RWPE2 (cell line): ENCODE data around the gene ADPRS.

Experiments used
- ATAC-seq: fragments of 200-7000 bp; cut with Tn5 transposase; 3 replicates; pipeline ENCODE4 v1.9.1; 2021; ENCODE audit warnings: low read depth
- DNase-seq: peaks from one replicate; pipeline ENCODE4 v3.0.0-alpha.2; 2020; ENCODE audit warnings: low spot score
- H3K27ac ChIP-seq: fragments of 450-650 bp; 2 replicates; pipeline ENCODE4 v1.5.1; 2017; ENCODE audit warnings: mild to moderate bottlenecking; ENCODE audit not compliant: poor library complexity, severe bottlenecking
- H3K27me3 ChIP-seq: fragments of 250-450 bp; sonication (Bioruptor Pico); 2 replicates; pipeline ENCODE4 v1.5.1; 2021; ENCODE audit warnings: mild to moderate bottlenecking, moderate library complexity; ENCODE audit not compliant: insufficient read depth, poor library complexity, severe bottlenecking
- H3K36me3 ChIP-seq: fragments of 250-450 bp; sonication (Bioruptor Pico); 2 replicates; pipeline ENCODE4 v1.5.1; 2020; ENCODE audit warnings: low read depth, mild to moderate bottlenecking, moderate library complexity
- H3K4me1 ChIP-seq: fragments of 250-450 bp; sonication (Bioruptor Pico); 2 replicates; pipeline ENCODE4 v1.5.1; 2021; ENCODE audit warnings: mild to moderate bottlenecking, moderate library complexity; ENCODE audit not compliant: insufficient read depth, poor library complexity, severe bottlenecking
- H3K4me3 ChIP-seq: fragments of 250-450 bp; sonication (Bioruptor Pico); 2 replicates; pipeline ENCODE4 v1.5.1; 2021; ENCODE audit warnings: mild to moderate bottlenecking, moderate library complexity; ENCODE audit not compliant: severe bottlenecking
- H3K9me3 ChIP-seq: fragments of 250-450 bp; sonication (Bioruptor Pico); 2 replicates; pipeline ENCODE4 v1.5.1; 2021; ENCODE audit warnings: mild to moderate bottlenecking, moderate library complexity; ENCODE audit not compliant: severe bottlenecking
- CTCF ChIP-seq: fragments of 450-650 bp; IDR thresholded peaks from one replicate; pipeline ENCODE4 v1.5.1; 2017; ENCODE audit warnings: mild to moderate bottlenecking, moderate library complexity; ENCODE audit not compliant: poor library complexity, severe bottlenecking

ADPRS gene

GRCh38 chr1:36135330-36135667, 46.6 kb downstream of the ADPRS start:
- H3K4me1 ChIP-seq, result peaks cover 34% of the 10 kb centered on the region
- H3K9me3 ChIP-seq, result no peaks in the 10 kb centered on the region
- peak overlapping the region; percentile 76 for H3K27ac ChIP-seq
- ATAC-seq (no peak), DNase-seq (no peak)
- H3K4me3 ChIP-seq, result no peak overlapping the region
- peaks cover 27% of the 10 kb centered on the region for H3K36me3 ChIP-seq
- TF ChIP-seq CTCF, result no peak
- H3K27me3 ChIP-seq, result no peaks in the 10 kb centered on the region

- H3K27ac ChIP-seq, result peak overlapping the region; percentile 76
- no peaks in the 10 kb centered on the region for H3K27me3 ChIP-seq
- peaks cover 32% of the 10 kb centered on the region for H3K36me3 ChIP-seq
- H3K4me3 ChIP-seq, result no peak overlapping the region
- no peaks in the 10 kb centered on the region for H3K9me3 ChIP-seq
- DNase-seq, result no peak
- no peak for TF ChIP-seq CTCF
- no peak for ATAC-seq
- peaks cover 36% of the 10 kb centered on the region for H3K4me1 ChIP-seq
Measured at GRCh38 chr1:36135796-36136195, 47.1 kb downstream of the ADPRS start.

GRCh38 chr1:36136535-36136934, 47.8 kb downstream of the ADPRS start:
- DNase-seq (no peak), ATAC-seq (peak; percentile 50)
- H3K36me3 ChIP-seq, result peaks cover 37% of the 10 kb centered on the region
- no peak overlapping the region for H3K4me3 ChIP-seq
- H3K27me3 ChIP-seq, result no peaks in the 10 kb centered on the region
- H3K4me1 ChIP-seq, result peaks cover 40% of the 10 kb centered on the region
- no peak for TF ChIP-seq CTCF
- H3K27ac ChIP-seq, result peak overlapping the region; percentile 76
- no peaks in the 10 kb centered on the region for H3K9me3 ChIP-seq

GRCh38 chr1:36137226-36137625, 48.5 kb downstream of the ADPRS start:
- no peak for ATAC-seq
- peak overlapping the region; percentile 76 for H3K27ac ChIP-seq
- DNase-seq, result no peak
- no peak for TF ChIP-seq CTCF
- H3K27me3 ChIP-seq, result no peaks in the 10 kb centered on the region
- peaks cover 38% of the 10 kb centered on the region for H3K36me3 ChIP-seq
- no peaks in the 10 kb centered on the region for H3K9me3 ChIP-seq
- no peak overlapping the region for H3K4me3 ChIP-seq
- H3K4me1 ChIP-seq, result peaks cover 40% of the 10 kb centered on the region

- peaks cover 43% of the 10 kb centered on the region for H3K36me3 ChIP-seq
- DNase-seq (no peak), ATAC-seq (no peak)
- peak overlapping the region; percentile 76 for H3K27ac ChIP-seq
- H3K27me3 ChIP-seq, result no peaks in the 10 kb centered on the region
- H3K9me3 ChIP-seq, result no peaks in the 10 kb centered on the region
- TF ChIP-seq CTCF, result no peak
- peaks cover 40% of the 10 kb centered on the region for H3K4me1 ChIP-seq
- no peak overlapping the region for H3K4me3 ChIP-seq
Measured at GRCh38 chr1:36137776-36138175, 49.1 kb downstream of the ADPRS start.
